Activated CD8-positive, alpha-beta memory T cell treated with anti-CD3 and anti-CD28 coated beads for 1 hour (primary cell): ENCODE data around the gene ATP5PD.
"Not testable (repeated sequence)": the region's sequence is repeated elsewhere in the genome, so short reads cannot be mapped to it uniquely, and the experiment has no call there.

Experiments used
- DNase-seq, 2 donors: peaks; one replicate each; pipeline ENCODE4 v3.0.0-alpha.2; 2020; ENCODE audit warnings: low read depth in 1 of 2; ENCODE audit errors: extremely low read depth in 1 of 2

The ATP5PD gene

DNA sequence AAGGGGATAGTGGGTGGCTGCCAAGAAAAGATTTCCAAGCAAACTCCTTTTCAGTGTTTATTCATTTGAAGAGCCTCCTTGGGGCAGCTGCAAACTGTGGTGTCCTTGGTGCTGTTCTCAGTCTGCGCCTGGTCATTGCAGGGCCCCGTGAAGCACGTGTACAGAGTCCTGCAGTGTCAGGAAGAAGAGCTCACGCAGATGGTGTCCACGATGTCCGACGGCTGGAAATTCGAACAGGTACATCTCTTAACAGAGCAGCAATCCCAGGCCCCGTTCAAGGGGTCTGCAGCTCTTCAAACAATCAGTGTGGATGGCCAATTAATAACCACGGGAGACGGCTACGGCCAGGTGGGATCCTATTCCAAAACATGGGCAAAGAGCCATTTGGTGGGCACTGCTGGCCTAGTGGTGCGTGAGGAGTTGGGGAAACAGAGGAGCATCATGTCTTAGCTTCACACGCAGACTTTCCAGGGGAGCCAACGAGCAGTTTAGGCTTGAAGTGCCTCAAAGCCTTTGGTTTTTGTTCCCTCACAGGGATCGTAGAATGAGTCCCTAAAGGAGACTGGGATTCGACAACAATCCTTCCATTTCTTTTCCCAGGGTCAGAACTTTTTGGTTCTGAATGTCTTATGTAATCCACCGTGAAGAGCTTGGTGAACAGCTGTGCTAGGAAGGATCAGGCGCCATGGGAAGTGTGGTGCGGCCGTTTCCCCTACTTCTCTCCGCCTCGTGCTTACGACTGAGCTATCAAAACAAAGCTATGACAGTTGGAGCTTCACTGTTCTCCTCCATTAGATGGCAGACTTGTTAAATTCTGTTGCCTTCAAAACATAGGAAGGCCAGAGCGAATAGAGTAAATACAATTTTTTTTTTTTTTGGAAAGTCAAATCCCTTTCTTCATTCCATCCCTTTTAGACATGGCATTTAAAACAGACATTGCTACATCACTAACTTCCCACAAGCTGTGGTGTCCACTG is 12.9 kb upstream of the ATP5PD start:
- no peak for DNase-seq

DNA sequence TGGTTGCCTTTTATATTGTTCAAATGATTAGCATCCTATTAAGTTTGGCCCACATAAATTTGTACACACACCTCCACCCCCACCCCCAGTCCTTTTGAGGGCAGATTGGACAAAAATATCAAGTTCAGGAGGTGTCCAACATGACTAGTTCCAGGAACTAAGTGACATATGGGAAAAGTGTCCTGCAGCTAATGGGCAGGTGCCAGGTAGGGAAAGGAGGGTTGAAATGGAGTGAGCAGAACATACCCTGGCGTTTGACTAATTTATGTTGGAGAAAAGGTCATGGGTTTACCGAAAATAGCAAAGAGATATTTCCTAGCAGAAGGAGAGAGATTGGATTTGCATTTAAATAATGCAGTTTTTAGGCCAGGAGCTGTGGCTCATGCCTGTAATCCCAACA is 5.2 kb upstream of the ATP5PD start:
- no peak for DNase-seq

DNA sequence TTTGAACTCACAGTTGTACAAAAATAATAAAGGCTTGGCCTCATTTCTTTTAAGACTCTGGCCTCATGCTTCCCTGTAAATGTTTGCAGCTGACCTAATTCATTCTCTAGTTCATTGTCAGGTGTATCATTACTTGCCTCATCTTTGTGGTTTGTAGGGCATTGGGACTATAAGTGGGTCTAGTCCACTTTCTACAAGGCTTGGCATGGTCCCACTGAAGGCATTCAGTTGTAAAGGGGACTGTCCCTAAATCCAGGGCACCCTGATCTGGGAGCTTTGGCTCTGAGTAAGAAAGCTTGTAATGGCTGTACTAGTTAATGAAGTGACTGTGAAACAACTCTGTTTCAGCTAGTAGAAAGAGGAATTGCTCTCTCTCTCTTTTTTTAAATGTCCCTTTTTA is 2.9 kb upstream of the ATP5PD start:
- DNase-seq: no peak

DNA sequence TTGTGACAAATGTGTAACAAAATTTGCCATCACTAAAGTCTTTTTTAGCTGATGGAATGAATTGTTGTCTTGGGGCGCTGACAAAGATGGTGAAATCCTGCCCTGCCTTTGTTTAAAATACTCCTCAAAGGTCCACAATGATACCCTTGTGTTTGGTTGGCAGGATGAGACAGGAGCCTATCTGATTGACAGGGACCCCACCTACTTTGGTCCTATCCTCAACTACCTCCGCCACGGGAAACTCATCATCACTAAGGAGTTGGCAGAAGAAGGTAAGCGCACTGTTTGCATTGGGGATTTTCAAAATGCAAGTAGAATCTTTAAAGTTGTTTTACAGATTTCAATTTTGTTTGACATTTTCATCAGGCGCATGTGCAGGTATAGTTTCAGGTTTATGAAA is 2.3 kb upstream of the ATP5PD start:
- no peak for DNase-seq

DNA sequence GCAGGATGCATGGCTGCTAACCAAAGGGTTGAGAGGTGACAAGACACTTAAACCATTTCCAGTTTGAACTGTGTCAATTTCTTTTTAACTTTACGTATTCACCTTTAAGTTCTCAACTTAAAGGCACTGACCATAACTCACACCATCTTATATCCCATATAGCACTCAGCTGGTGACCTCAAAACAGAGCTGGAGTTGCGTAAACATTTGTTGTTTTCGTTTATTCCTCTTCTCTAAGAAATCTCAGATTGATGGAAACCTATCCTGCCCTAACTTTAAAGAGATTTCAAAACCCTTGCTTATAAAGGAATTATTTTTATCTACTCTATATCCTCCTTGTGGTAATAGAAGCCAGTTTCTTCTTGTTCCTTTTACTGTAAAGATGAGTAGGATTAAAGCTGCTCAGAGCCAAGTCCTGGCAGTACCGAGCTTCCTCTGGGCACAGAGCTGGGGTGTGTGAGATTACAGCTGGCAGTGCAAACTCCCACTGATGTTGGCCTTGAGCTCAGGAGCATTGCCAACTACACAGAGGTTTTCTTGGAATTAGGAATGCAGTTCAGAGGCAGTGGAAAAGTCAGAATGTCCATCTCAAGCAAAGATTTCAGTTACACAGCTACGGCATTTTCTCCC is 1.6 kb upstream of the ATP5PD start:
- DNase-seq: no peak

DNA sequence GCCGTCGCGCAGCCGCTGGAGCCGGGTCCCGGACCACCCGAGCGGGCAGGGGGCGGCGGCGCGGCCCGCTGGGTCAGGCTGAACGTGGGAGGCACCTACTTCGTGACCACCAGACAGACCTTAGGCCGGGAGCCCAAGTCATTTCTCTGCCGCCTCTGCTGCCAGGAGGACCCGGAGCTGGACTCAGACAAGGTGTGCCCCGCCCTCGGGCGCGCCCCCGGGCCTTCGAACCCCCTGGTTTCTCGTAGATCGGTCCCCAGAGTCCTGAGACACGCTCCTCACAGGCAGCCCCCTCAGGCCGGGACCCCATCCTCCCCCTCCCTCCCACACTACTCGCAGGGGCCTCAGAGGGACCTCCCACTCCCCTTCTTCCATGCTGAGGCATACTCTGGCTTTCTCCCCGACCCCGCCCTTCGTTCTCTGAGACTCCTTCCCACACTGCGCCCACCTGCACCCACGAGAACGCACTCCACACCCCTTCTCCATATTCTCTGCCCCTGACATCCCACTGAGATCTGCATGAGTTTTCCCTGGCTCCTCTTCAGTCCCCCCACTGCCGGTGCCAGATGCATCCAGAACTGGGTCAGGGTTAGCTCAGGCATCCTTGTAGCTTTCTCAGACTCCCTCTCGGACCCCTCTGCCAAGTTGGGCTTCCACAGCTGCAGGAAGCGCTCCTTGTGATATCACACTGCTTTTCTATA is 779 bp upstream of the ATP5PD start:
- DNase-seq: peak in 1 of 2 donors; percentile 14

DNA sequence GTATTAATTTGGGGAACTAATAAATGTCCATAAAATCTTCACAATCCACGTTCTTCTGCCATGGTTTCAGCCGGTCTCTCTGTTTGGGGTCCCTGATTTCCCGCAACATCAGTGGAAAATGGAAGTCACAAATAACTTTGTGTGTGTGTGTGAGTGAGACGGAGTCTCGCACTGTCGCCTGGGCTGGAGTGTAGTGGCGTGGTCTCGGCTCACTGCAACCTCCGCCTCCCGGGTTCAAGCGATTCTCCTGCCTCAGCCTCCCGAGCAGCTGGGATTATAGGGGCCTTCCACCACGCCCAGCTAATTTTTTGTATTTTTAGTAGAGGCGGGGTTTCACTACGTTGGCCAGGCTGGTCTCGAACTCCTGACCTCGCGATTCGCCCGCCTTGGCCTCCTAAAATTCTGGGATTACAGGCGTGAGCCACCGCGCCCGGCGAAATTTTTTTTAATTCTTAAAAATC is 793 bp downstream of the ATP5PD start:
- DNase-seq: not testable (repeated sequence)

DNA sequence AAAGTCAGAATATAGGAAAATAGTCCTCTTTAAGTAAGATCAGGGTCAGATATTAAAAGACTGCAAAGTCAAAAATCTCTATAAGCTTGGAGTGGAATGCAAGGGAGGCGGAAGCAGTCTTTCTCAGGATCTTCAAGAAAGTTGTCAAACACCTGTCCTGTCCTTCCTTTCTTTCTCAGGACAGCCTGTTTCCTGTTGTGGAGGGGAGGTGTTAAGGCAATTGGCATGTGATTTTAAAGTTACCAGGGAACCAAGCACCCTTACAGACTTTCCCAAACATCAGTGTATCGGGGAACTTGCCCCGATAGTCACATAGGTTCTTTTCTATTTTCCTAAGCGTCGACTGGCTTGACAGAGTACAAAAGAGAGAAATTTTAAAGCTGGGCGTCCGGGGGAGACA is 2.1 kb downstream of the ATP5PD start:
- DNase-seq: no peak

DNA sequence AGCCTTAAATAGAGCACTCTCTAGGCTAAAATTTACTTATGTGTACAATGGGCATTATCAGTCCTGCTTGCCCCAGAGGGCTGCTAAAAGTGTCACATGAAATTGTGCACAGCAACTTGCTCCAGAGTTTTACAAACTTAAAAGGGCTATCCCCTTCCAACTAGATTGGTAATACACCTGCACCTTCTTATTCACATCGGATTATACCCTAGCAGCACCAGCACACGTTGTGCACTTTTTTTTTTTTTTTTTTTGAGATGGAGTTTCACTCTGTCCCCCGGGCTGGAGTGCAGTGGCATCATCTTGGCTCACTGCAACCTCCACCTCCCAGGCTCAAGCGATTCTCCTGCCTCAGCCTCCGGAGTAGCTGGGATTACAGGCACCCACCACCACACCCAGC is 3.0 kb downstream of the ATP5PD start:
- not testable (repeated sequence) for DNase-seq

DNA sequence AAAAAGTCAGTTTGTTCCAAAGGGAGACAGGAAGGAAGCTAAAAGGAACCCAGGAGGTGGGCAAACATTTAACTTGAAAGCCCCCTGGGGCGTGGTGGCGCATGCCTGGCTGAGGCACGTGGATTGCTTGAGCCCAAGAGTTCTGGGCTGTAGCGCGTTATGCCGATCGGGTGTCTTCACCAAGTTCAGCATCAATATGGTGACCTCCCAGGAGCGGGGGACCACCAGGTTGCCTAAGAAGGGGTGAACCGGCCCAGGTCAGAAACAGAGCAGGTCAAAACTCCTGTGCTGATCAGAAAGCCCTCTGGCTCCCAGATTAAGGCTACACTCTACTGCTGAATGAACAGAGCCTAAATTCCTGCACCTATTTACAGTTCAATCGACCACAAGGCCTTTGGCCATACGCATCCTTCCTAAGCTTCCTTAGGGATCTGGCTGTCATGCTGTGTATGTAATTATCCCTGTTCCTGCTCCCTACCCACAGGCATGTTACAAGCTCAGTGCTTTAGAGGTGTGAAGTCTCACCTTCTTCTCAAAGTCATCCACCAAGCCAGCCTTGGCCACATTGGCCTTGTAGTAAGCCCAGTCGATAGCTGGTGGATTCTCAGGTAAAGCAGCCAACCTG is 5.0 kb downstream of the ATP5PD start:
- no peak for DNase-seq

DNA sequence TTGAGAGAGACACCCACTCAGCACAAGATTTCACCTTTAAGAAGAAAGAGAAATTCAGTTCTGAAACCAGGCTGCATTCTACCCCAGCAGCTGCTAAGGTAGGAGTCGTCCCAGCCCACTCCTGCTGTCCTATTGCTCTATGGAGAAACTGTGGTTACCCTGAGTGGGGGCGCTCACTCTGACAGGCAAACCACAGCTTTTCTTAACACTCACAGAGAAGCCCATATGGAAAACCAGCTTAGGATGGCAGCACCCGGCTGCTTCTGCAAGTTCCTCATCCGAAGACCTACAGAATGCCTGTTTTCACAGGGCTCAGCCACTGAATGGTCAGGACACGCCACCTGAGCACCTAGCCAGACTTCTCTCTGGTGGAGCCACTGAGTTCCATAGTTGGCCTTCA is 7.5 kb downstream of the ATP5PD start:
- no peak for DNase-seq

DNA sequence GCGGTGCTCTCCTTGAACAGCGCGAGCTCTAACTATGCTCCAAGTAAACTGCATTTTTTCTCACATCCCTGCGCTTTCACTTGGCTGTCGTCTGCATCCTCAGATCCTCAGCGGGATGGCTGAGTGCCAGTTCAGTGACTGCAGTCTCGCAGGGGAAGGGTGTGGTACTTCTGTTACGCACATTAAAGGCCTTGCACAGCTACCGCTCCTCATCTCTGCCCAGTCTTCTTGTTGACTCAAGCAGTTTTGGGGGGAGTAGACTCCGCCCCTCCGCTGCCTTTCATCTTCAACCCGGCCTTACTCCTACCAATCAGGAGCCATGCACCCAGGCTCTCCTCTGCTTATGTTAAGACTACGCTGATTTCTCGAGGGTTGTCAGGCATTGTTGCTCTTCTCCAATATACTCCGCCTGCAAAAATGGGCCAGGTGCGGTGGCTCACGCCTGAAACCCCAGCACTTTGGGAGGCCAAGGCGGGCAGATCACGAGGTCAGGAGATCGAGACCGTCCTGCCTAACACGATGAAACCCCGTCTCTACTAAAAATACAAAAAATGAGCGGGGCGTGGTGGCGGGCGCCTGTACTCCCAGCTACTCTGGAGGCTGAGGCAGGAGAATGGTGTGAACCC is 10.0 kb downstream of the ATP5PD start:
- DNase-seq: peak; percentile 69 to 90

DNA sequence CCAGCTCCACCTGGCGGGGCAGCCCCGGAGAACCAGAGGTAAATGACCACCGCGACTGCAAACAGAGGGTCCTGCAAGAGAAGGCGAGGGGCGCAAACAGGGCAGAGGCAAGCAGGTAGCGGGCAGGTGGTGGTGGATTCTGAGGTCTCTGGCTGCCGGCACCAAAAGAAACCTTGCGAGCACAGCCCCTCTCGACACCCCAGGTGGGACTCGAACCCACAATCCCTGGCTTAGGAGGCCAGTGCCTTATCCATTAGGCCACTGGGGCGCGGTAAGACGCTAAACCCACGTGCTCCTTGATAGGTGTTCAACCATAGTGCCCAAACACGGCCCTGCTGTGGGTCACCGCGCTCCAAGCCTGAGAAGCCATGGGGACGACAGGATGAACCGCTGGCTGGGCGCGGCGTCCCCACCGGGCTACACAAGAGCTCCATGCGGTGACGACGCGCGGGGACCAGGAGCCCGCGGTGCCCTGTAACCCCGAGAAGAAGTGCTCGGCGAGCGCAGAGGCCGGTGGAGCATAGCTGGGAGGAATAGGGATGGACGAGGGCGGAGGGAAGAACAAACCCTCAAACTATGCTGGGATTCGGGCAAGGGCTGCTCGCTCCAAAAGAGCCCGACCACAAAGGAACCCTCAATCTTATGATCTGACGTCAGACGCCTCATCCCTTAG is 12.4 kb downstream of the ATP5PD start:
- DNase-seq: peak; percentile 59 to 60

DNA sequence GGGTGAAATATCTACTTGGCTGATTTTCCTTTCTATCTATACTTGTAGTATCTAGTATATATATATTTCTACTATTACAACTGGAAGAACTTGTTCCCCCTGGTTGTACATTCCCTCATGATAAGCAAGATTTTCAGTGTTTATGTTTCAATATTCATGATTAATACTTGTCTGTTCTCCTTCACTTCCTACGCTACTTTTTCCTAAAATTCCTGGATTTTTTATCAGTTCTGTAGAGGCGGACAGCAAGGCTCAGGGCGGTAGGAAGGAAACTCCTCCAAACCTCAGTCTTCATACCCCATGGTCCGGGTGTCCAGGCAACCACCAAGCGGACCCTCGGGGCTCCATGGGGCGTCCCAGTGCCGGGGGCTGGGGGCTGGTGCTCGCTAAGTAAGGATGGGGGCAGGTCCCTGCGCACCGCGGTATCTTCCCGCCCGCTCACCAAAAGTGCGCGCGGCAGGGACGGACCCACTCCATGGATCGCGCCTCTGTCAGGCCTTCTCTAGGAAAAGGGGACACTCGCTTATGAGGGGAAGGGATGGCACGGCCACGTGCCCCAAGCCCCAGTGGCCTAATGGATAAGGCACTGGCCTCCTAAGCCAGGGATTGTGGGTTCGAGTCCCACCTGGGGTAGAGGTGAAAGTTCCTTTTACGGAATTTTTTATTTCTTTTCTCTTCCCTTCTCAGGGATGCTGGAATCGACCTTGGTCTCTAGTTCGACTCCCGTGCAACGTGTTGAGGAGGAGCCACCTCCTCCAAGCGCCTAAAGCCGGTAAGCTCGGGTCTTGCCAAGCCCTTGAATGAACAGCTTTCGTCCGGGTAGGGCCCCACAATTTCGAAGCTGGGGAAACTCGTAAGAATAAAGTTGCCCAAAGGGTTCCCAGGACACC is 13.2 kb downstream of the ATP5PD start:
- peak; percentile 65 to 67 for DNase-seq

DNA sequence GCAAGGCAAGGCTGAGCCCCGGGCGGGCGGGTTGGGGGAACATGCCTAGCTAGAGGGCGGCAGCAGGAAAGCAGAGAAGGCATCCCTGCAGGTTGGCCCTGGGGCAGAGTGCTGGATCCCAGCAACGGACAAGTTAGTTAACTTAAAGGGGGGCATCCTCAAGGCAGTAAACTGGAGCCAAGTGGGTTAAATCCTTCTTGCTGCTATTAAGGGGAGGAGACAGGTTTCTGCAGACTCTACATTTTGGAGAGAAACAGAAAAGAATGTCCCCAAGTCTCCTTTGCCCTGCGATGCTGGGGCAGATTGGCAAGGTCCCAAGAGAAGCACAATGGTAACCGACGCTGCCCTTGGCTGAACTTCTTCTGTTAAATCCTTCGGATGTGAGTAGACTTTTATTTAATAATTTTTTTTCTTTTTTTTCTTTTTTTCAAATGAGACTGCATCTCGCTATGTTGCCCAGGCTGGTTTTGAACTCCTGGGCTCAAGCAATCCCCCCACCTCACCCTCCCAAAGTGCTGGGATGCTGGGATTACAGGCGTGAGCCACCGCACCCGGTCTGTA is 14.0 kb downstream of the ATP5PD start:
- no peak for DNase-seq

DNA sequence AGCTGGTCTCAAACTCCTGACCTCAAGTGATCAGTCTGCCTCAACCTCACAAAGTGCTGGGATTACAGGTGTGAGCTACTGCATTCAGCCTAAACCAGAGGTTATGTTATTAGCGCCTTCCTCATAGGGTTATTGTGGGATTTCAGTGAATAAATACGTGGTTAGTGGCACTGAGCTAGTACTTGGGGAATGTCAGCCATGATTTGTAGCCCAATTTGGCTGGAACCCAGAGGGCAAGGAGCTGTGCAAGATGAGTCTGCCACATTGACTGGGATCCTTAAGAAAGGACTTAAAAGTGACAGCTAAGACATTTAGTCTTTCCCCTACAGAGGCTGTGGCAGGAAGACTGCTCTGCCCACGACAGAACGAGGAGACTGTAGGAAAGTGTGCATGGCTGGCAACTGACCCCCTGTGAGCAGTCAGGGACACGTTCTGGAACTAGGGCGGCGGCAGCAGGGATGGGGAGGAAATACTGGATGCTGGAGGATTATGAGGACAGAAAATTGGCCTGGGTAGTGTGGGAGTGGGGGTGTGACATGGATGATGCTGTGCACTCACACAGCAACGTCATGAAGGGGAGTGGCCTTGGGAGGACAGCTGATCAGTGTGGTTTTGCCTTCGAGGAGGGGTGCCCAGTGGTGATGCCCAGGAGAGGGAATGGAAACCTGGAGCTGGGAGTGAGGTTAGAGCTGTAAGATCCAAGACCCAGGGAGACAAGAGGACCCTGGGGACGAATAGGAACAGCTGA is 14.6 kb downstream of the ATP5PD start:
- peak in 1 of 2 donors; percentile 27 for DNase-seq

DNA sequence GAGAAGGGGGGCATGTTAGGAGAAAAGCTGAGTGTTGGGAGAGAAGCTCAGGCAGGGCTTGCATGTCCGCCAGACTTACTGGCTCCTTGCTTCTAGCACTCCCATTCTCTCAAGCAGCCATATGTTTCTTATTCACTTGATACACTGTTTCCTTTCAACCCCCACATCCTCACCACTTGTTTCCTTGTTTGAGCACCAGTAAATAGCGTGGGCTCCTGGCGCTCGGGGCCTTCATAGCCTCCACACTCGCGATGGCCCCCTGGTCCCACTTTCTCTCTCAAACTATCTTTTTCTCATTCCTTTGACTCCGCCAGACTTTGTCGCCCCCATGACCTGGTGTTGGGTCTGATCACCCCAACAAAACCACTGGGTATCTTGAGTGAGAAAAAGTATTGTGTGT is 16.6 kb downstream of the ATP5PD start:
- no peak for DNase-seq

DNA sequence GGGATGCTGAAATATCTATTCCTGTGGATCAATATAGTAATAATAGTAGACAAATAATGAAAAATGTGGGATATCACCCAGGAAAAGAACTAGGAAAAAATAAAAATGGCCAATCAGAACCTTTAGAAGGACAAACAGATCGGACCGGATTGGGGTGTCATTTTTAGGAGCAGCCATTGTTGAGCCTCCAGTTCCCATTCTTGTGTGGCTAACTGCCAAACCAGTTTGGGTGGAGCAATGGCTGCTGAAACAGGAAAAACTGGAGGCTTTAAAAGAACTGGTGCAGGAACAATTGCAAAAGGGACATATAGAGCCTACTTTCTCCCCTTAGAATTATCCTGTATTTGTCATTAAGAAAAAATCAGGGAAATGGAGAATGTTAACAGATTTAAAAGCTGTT is 20.1 kb downstream of the ATP5PD start:
- not testable (repeated sequence) for DNase-seq
